ENCODE measurements around the gene FSCN2. TPM values are rescaled to one million over a fixed set of nuclear protein-coding genes. Genes with fewer than 3 reads are reported as not detected.
"Not testable (repeated sequence)": the region's sequence is repeated elsewhere in the genome, so short reads cannot be mapped to it uniquely, and the experiment has no call there.

Gene FSCN2
- total RNA-seq, 4 donors from 2014 or later, result 1.1 to 2.3 (median 1.8) TPM; not detected in 1

DNA sequence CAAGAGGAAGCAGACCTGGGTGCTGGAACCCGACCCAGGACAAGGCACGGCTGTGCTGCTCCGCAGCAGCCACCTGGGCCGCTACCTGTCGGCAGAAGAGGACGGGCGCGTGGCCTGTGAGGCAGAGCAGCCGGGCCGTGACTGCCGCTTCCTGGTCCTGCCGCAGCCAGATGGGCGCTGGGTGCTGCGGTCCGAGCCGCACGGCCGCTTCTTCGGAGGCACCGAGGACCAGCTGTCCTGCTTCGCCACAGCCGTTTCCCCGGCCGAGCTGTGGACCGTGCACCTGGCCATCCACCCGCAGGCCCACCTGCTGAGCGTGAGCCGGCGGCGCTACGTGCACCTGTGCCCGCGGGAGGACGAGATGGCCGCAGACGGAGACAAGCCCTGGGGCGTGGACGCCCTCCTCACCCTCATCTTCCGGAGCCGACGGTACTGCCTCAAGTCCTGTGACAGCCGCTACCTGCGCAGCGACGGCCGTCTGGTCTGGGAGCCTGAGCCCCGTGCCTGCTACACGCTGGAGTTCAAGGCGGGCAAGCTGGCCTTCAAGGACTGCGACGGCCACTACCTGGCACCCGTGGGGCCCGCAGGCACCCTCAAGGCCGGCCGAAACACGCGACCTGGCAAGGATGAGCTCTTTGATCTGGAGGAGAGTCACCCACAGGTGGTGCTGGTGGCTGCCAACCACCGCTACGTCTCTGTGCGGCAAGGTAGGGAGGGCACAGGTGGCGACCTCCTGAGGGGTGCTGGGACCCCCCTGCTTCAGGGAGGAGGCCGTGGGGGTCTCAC lies 667 bp downstream of the FSCN2 start:
- Histone ChIP-seq H3K4me1 (peaks cover 0 to 15% (median 5%) of the 10 kb centered on the region in 3 donors), H3K9me3 (no peaks in the 10 kb centered on the region), H3K27ac (no peak overlapping the region), H3K4me3 (no peak overlapping the region), H3K36me3 (no peaks in the 10 kb centered on the region), H3K27me3 (peaks cover 0 to 81% (median 14%) of the 10 kb centered on the region in 4 donors)
- intact Hi-C loops (cut with DNase I), result no loop called here
- DNase-seq, result no peak
- TF ChIP-seq, protein P1, sequence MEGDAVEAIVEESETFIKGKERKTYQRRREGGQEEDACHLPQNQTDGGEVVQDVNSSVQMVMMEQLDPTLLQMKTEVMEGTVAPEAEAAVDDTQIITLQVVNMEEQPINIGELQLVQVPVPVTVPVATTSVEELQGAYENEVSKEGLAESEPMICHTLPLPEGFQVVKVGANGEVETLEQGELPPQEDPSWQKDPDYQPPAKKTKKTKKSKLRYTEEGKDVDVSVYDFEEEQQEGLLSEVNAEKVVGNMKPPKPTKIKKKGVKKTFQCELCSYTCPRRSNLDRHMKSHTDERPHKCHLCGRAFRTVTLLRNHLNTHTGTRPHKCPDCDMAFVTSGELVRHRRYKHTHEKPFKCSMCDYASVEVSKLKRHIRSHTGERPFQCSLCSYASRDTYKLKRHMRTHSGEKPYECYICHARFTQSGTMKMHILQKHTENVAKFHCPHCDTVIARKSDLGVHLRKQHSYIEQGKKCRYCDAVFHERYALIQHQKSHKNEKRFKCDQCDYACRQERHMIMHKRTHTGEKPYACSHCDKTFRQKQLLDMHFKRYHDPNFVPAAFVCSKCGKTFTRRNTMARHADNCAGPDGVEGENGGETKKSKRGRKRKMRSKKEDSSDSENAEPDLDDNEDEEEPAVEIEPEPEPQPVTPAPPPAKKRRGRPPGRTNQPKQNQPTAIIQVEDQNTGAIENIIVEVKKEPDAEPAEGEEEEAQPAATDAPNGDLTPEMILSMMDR (IDR thresholded peaks at IDR 0.05), result no peak
- no CpG with 5 or more reads among the region's 62 CpGs for WGBS, 2 donors

DNA sequence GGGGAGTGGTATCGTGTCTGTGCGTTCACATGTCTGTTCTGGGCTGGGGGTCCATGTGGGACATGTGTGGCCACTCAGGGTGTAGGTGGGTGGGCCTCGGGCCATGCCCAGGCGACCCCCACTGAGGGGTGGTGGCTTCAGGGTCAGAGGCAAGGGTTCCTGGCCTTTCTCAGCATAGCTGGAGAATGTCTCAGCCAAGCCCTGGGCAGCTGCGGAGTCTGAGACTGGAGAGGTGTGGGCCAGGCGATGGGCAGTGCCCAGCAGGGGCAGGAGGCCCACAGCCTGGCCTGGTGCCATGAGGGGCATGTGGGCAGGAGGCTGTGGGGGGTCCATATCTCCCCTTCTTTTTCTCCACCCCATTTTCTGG lies 1.2 kb downstream of the FSCN2 start:
- TF ChIP-seq, protein P1 (IDR thresholded peaks at IDR 0.05), result no peak
- no peak for TF ChIP-seq POLR2A (IDR thresholded peaks at IDR 0.05)
- no peaks in the 10 kb centered on the region for H3K36me3 ChIP-seq
- DNase-seq, result no peak
- peaks cover 0 to 81% (median 14%) of the 10 kb centered on the region in 4 donors for H3K27me3 ChIP-seq
- no peak overlapping the region for H3K4me3 ChIP-seq
- no peaks in the 10 kb centered on the region for H3K9me3 ChIP-seq
- 100% methylated on average over 2 of the region's 6 CpGs; no CpG with 5 or more reads in 1 of the 2 donors for WGBS, 2 donors
- intact Hi-C loops (cut with DNase I), result no loop called here
- H3K4me1 ChIP-seq, result peaks cover 0 to 11% (median 5%) of the 10 kb centered on the region in 3 donors
- H3K27ac ChIP-seq, result no peak overlapping the region

DNA sequence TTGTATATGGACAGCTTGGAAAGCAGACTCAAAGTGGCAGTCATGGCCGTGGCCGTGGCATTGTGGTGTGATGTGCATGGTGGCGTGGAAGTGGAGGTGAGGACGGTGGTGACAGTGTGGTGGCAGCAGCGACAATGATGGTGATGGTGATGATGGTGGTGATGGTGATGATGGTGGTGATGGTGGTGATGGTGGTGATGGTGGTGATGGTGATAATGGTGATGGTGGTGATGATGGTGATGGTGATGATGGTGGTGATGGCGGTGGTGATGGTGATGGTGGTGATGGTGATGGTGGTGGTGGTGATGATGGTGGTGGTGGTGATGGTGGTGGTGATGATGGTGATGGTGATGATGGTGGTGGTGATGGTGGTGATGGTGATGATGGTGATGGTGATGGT lies 2.8 kb downstream of the FSCN2 start:
- 72 to 82% methylated on average over 6 of the region's 6 CpGs for WGBS, 2 donors
- H3K4me1 ChIP-seq, result peaks cover 0 to 11% (median 5%) of the 10 kb centered on the region in 3 donors
- H3K27ac ChIP-seq; H3K9me3 ChIP-seq; intact Hi-C loops (cut with DNase I); H3K36me3 ChIP-seq; DNase-seq; H3K4me3 ChIP-seq: not testable (repeated sequence)
- peaks cover under 1 to 81% (median 13%) of the 10 kb centered on the region in 4 donors for H3K27me3 ChIP-seq

DNA sequence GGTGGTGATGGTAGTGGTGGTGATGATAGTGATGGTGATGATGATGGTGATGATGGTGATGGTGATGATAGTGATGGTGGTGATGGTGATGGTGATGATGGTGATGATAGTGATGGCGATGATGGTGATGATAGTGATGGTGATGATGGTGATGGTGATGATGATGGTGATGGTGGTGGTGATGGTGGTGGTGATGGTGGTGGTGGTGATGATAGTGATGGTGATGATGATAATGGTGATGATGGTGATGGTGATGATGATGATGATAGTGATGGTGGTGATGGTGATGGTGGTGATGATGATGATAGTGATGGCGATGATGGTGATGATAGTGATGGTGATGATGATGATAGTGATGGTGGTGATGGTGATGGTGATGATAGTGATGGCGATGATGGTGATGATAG lies 3.8 kb downstream of the FSCN2 start:
- H3K4me3 ChIP-seq; H3K36me3 ChIP-seq; intact Hi-C loops (cut with DNase I); H3K27ac ChIP-seq; H3K9me3 ChIP-seq; DNase-seq: not testable (repeated sequence)
- 81 to 99% methylated on average over 3 of the region's 3 CpGs for WGBS, 2 donors
- Histone ChIP-seq H3K4me1 (peaks cover 5 to 20% (median 10%) of the 10 kb centered on the region in 3 donors), H3K27me3 (peaks cover 5 to 81% (median 17%) of the 10 kb centered on the region in 4 donors)

DNA sequence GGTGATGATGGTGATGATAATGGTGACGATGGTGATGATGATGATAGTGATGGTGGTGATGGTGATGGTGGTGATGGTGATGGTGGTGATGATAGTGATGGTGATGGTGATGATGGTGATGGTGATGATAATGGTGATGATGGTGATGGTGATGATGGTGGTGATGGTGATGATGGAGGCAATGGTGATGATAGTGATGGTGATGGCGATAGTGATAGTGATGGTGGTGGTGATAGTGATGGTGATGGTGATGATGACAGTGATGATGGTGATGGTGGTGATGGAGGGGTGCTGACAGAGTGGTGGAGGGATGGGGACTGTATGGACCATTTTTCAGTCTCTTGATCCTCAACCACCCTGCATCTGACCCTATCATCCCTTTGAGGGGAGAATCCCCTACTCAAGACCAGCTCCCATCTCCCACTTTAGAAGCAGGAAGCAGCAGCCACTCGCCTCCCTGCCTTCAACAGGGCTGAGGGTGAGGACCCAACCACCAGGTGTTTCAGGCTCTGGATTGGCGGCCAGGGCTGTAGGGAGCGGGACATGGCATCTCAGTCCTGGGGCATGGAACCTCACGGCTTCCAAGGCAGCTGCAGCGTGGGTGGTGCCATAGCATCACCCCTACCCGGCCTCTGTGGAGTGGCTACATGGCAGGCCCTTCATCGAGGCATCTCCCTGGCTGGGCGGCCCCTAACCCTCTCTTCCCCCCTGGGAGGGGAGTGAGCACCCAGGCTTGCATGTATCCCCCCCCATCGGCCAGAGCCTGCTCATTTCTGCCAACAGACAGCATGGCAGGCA lies 4.5 kb downstream of the FSCN2 start:
- peaks cover 8 to 23% (median 15%) of the 10 kb centered on the region in 3 donors for H3K4me1 ChIP-seq
- no peak overlapping the region for H3K4me3 ChIP-seq
- WGBS, 2 donors, result 79 to 87% methylated on average over 3 to 6 of the region's 11 CpGs
- intact Hi-C loops (cut with DNase I), result no loop called here
- no peak for TF ChIP-seq POLR2A (IDR thresholded peaks at IDR 0.05)
- TF ChIP-seq, protein P1 (IDR thresholded peaks at IDR 0.05), result no peak
- no peaks in the 10 kb centered on the region for H3K9me3 ChIP-seq
- DNase-seq, result no peak
- H3K27ac ChIP-seq, result no peak overlapping the region
- H3K36me3 ChIP-seq, result no peaks in the 10 kb centered on the region
- peaks cover 5 to 81% (median 19%) of the 10 kb centered on the region in 4 donors for H3K27me3 ChIP-seq

Data from esophagus squamous epithelium (tissue), 5 donors.